OCI-LY7 (cell line): ENCODE results near the gene DOHH. TPM values are rescaled to one million over a fixed set of nuclear protein-coding genes. Genes with fewer than 3 reads are reported as not detected.

Experiments used
- BruUV-seq: library from RNA; stranded (reverse); fragments of 400-500 nt; replicated peaks from 2 replicates; lab custom pipeline; 2021; lab: Mats Ljungman, UMichigan
- CTCF ChIA-PET: fragments of 300-600 bp; sonication (Branson Sonifier 250); formaldehyde crosslinking; loops from one replicate; lab custom pipeline; 2022; ENCODE audit warnings: antibody characterized with exemption; ENCODE audit not compliant: unreplicated experiment; lab: Charles Lee
- POLR2A ChIA-PET: fragments of 300-600 bp; sonication (Branson Sonifier 250); formaldehyde crosslinking; loops from one replicate; lab custom pipeline; 2022; ENCODE audit warnings: antibody characterized with exemption; lab: Charles Lee
- DNase-seq: peaks from one replicate; pipeline ENCODE4 v3.0.0-alpha.2; 2015; ENCODE audit warnings: low spot score
- H2AFZ ChIP-seq: fragments of 200-600 bp; sonication (generic), shearing (Covaris generic); 2 replicates; pipeline ENCODE4 v1.6.1; 2014; ENCODE audit warnings: mild to moderate bottlenecking, antibody characterized with exemption, low read length, moderate library complexity
- H3K27ac ChIP-seq: fragments of 200-600 bp; sonication (generic); 2 replicates; pipeline ENCODE4 v1.5.1; 2014; ENCODE audit warnings: mixed run types, low read depth, mild to moderate bottlenecking, moderate library complexity, low read length, inconsistent platforms; ENCODE audit not compliant: poor library complexity, severe bottlenecking
- H3K36me3 ChIP-seq: fragments of 200-600 bp; sonication (generic); 2 replicates; pipeline ENCODE4 v1.6.1; 2014; ENCODE audit warnings: mild to moderate bottlenecking, antibody characterized with exemption, low read length, moderate library complexity, mixed read lengths; ENCODE audit not compliant: insufficient read depth
- H3K4me1 ChIP-seq: fragments of 200-600 bp; sonication (generic); 2 replicates; pipeline ENCODE4 v1.5.1; 2014; ENCODE audit warnings: mild to moderate bottlenecking, low read length; ENCODE audit not compliant: insufficient read depth, poor library complexity, severe bottlenecking
- H3K4me2 ChIP-seq: fragments of 200-600 bp; sonication (generic); 2 replicates; pipeline ENCODE4 v1.6.1; 2014; ENCODE audit warnings: mild to moderate bottlenecking, low read length
- H3K4me3 ChIP-seq: fragments of 200-600 bp; sonication (generic); 2 replicates; pipeline ENCODE4 v1.5.1; 2014; ENCODE audit warnings: mild to moderate bottlenecking, low read depth, low read length; ENCODE audit not compliant: poor library complexity, severe bottlenecking
- H3K79me2 ChIP-seq: fragments of 200-600 bp; sonication (generic); 2 replicates; pipeline ENCODE4 v1.6.1; 2016; ENCODE audit warnings: low read depth, mild to moderate bottlenecking, low read length, moderate library complexity, mixed read lengths; ENCODE audit not compliant: insufficient read depth
- H3K9me2 ChIP-seq: fragments of 200-600 bp; sonication (generic); 2 replicates; pipeline ENCODE4 v1.6.1; 2016; ENCODE audit warnings: mild to moderate bottlenecking, low read length, mixed read lengths; ENCODE audit not compliant: insufficient read depth
- H3K9me3 ChIP-seq: fragments of 200-600 bp; sonication (generic); 2 replicates; pipeline ENCODE4 v1.6.1; 2014; ENCODE audit warnings: mild to moderate bottlenecking, mixed run types, low read length, mixed read lengths
- H4K20me1 ChIP-seq: fragments of 200-600 bp; sonication (generic); 2 replicates; pipeline ENCODE4 v1.6.1; 2014; ENCODE audit warnings: mild to moderate bottlenecking, antibody characterized with exemption, low read length, moderate library complexity, mixed read lengths; ENCODE audit not compliant: insufficient read depth
- EZH2phosphoT487 ChIP-seq: fragments of 200-600 bp; sonication (generic); IDR thresholded peaks from 2 replicates; pipeline ENCODE4 v1.6.1; 2018; ENCODE audit warnings: low read depth, borderline replicate concordance, mild to moderate bottlenecking, mixed run types, antibody characterized with exemption, low read length, moderate library complexity, mixed read lengths
- intact Hi-C: fragments of 100-400 bp; cut with micrococcal nuclease; formaldehyde crosslinking; loops from one replicate; pipeline ENCODE4 v1.10.0; 2022; ENCODE audit not compliant: unreplicated experiment
- total RNA-seq, 2 experiments: library from RNA; depleted of rRNA in 1 of 2; stranded (reverse); fragments of >200 nt in 1 of 2; shearing (Covaris generic) in 1 of 2; gene quantifications; 2 replicates each; pipeline ENCODE4 v1.2.3, GENCODE V29; 2014 to 2022
- TF ChIP-seq, protein P1 (sequence below): fragments of 200-600 bp; sonication (generic); conservative IDR thresholded peaks from 2 replicates; pipeline ENCODE4 v1.5.1; 2014; ENCODE audit warnings: mild to moderate bottlenecking, antibody characterized with exemption, low read length, moderate library complexity, mixed read lengths

DOHH gene
- total RNA-seq, 2 experiments from 2014 or later: 11.3 to 13.1 TPM

DNA sequence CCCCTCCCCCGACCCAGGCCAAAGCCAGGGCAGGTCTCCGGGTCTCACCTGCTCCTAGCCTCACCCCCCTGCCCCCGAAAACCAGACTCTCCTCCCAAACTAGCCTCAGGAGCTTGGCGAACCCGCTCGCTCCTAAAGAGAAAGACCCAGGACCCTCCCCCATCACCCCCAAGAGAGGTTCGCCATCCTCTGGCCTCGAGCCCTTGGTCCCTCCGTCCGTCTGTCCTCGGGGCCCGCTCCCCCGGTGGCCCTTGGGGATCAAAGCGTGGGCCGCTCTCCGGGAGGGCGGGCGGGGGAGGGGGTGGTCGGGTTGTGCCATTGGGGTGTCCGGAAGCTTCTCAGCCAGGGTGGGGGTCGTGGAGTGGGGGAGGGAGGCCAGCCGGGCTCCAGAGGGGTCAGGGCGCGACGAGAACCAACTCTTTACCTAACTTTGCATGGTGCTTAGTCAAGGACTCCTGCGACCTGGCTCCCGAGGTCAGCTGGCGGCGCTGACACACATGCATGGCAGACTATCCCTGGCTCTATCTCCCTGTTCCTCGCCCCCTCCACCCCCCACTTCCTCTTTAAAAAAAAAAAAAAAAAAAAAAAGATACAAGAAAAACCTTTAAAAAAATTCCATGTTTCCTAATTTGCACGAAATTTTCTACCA lies 35.8 kb downstream of the DOHH start:
- no peak overlapping the region for H3K4me3 ChIP-seq
- BruUV-seq: no TSS peak
- no peak for DNase-seq

DNA sequence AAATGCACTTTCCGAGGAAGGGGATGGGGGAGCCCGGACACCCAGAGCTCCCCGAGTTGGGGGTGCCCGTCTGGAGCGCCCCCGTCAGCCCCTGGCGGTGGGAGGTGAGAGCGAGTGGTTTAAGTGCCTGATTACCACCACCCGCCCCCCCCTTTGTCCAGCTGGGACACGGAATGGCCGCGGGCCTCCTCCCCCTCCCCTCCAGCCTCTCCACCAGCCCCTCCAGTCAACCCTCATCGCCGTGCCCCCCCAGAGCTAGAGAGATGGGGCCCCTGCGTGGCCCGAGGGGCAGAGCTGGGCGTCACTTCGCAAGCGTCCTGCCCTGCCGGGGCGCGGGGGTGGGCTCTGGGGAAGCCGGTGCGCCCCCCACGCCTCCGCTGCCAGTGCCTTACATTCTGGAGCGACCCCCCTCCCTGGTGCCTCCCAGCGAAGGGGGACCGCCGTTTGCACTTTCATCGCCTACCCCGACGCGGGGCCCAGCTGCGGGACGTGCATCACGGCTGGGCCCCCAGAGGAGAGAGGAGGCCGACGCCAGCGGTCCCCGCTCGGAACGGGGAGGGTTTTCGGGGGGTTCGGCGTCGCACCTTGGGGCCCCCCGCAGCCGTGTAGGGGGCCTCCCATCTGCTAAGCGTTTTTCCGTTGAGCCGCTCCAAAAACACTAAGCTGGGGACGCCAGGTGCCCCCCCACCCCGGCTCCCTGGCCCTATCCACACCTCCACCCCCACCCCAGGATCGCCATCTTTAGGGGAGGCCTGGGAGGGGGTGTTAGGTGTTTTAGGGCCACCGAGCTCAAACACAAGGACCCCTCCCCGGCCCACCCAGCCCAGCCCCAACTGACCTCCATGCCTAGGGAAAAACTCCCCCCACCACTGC lies 36.5 kb downstream of the DOHH start:
- intact Hi-C loops: no loop called here
- TF ChIP-seq, protein P1, sequence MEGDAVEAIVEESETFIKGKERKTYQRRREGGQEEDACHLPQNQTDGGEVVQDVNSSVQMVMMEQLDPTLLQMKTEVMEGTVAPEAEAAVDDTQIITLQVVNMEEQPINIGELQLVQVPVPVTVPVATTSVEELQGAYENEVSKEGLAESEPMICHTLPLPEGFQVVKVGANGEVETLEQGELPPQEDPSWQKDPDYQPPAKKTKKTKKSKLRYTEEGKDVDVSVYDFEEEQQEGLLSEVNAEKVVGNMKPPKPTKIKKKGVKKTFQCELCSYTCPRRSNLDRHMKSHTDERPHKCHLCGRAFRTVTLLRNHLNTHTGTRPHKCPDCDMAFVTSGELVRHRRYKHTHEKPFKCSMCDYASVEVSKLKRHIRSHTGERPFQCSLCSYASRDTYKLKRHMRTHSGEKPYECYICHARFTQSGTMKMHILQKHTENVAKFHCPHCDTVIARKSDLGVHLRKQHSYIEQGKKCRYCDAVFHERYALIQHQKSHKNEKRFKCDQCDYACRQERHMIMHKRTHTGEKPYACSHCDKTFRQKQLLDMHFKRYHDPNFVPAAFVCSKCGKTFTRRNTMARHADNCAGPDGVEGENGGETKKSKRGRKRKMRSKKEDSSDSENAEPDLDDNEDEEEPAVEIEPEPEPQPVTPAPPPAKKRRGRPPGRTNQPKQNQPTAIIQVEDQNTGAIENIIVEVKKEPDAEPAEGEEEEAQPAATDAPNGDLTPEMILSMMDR: no peak
- TF ChIP-seq EZH2phosphoT487: no peak
- no peak overlapping the region for H3K4me2 ChIP-seq
- H3K9me2 ChIP-seq: no peaks in the 10 kb centered on the region
- H3K79me2 ChIP-seq: no peaks in the 10 kb centered on the region
- no TSS peak for BruUV-seq
- CTCF ChIA-PET: no interaction called here
- no peak overlapping the region for H3K27ac ChIP-seq
- no peak overlapping the region for H2AFZ ChIP-seq
- no peak overlapping the region for H3K4me3 ChIP-seq
- no peak for DNase-seq
- no peaks in the 10 kb centered on the region for H3K4me1 ChIP-seq
- H3K36me3 ChIP-seq: no peaks in the 10 kb centered on the region
- no peaks in the 10 kb centered on the region for H4K20me1 ChIP-seq
- no peaks in the 10 kb centered on the region for H3K9me3 ChIP-seq
- POLR2A ChIA-PET: no interaction called here

More for the DNA sequence above, 35.8 kb downstream of the DOHH start:
- CTCF ChIA-PET: no interaction called here
- Histone ChIP-seq H3K36me3 (no peaks in the 10 kb centered on the region), H3K79me2 (no peaks in the 10 kb centered on the region), H3K27ac (no peak overlapping the region), H3K9me3 (no peaks in the 10 kb centered on the region), H3K4me2 (no peak overlapping the region), H4K20me1 (no peaks in the 10 kb centered on the region), H3K9me2 (no peaks in the 10 kb centered on the region), H2AFZ (no peak overlapping the region), H3K4me1 (no peaks in the 10 kb centered on the region)
- TF ChIP-seq, protein P1: no peak
- TF ChIP-seq EZH2phosphoT487: no peak
- intact Hi-C loops: no loop called here
- POLR2A ChIA-PET: no interaction called here
